ENCODE measurements around the gene PPFIA3. TPM values are rescaled to one million over a fixed set of nuclear protein-coding genes. Genes with fewer than 3 reads are reported as not detected.

PPFIA3 gene
- total and polyA plus RNA-seq, 2 of the 4 experiments (the other 2 are of a cell fraction) = 0.90 to 2.4 TPM

DNA sequence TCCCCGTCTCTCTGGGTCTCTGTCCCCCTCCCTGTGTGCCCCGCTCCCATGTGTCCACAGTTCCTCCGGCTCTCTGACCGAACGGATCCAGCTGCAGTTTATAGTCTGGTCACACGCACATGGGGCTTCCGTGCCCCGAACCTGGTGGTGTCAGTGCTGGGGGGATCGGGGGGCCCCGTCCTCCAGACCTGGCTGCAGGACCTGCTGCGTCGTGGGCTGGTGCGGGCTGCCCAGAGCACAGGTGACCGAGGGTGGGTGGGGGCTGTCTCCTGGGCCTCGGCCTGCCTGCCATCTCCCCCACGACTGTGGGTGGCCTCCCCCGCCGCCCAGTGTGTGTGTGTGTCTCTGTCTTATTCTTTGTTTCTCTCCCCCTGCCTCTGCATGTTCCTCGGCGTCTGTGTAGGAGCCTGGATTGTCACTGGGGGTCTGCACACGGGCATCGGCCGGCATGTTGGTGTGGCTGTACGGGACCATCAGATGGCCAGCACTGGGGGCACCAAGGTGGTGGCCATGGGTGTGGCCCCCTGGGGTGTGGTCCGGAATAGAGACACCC lies 48.6 kb downstream of the PPFIA3 start:
- no peak overlapping the region for H3K4ac ChIP-seq (ENCODE audit: low read depth, low read length)
- in situ Hi-C loops (cut with MboI; ENCODE audit: low sequenced_read_pairs) = no loop called here
- H3K4me3 ChIP-seq (ENCODE audit: insufficient read depth, low read depth, low read length) = no peak overlapping the region
- no peak overlapping the region for H2BK20ac ChIP-seq (ENCODE audit: low read depth, low read length)
- no TSS peak for BruUV-seq (replicated peaks)
- no peak overlapping the region for H2AK9ac ChIP-seq (replicated peaks; ENCODE audit: low read depth, low read length, poor library complexity)
- TF ChIP-seq CHD1 (IDR thresholded peaks at IDR 0.05; ENCODE audit: low read depth, low read length) (no peak), SMC3 (IDR thresholded peaks at IDR 0.05; ENCODE audit: low read depth, low read length) (no peak)
- no peak overlapping the region for H2AK5ac ChIP-seq (ENCODE audit: low read depth, low read length)
- no peaks in the 10 kb centered on the region for H3K9me3 ChIP-seq (ENCODE audit: control insufficient read depth, insufficient read depth, low read length)
- no peak overlapping the region for H2BK5ac ChIP-seq (ENCODE audit: low read depth, low read length, poor library complexity, severe bottlenecking)
- no peak overlapping the region for H3K4me2 ChIP-seq (ENCODE audit: low read depth, low read length)
- peaks cover 36% of the 10 kb centered on the region for H3K36me3 ChIP-seq (ENCODE audit: control insufficient read depth, insufficient read depth, low read length)
- intact Hi-C loops (cut with micrococcal nuclease) = no loop called here
- dilution Hi-C loops (cut with HindIII; ENCODE audit: low sequenced_read_pairs, unreplicated experiment) = no loop called here
- ATAC-seq (ENCODE audit: low read depth) = no peak
- no peak overlapping the region for H4K91ac ChIP-seq (ENCODE audit: insufficient read depth, low read depth, low read length)
- no peak overlapping the region for H3K18ac ChIP-seq (ENCODE audit: low read depth, low read length)
- H4K8ac ChIP-seq (ENCODE audit: low read depth in 2 of 2, low read length in 2 of 2) = no peak overlapping the region
- DNase-seq = no peak
- no peaks in the 10 kb centered on the region for H3K79me1 ChIP-seq (ENCODE audit: low read depth in 1 of 2, low read length in 2 of 2)
- 74% methylated on average over 5 of the region's 25 CpGs; no CpG with 5 or more reads in 1 of the 2 experiments for WGBS, 2 experiments (ENCODE audit: extremely low coverage in 2 of 2, insufficient read length in 1 of 2)
- ChIA-PET POLR2A (ENCODE audit: unreplicated experiment) (no interaction called here), CTCF (no interaction called here)
- H3K56ac ChIP-seq (ENCODE audit: extremely low read depth, insufficient read depth, low read length) = no peak overlapping the region
- no peaks in the 10 kb centered on the region for H3K27me3 ChIP-seq (ENCODE audit: control insufficient read depth, insufficient read depth, low read length)
- H3K4me1 ChIP-seq (ENCODE audit: control insufficient read depth, insufficient read depth, low read length) = no peaks in the 10 kb centered on the region
- no peak overlapping the region for H4K5ac ChIP-seq (ENCODE audit: low read depth, low read length)
- H3K9me1 ChIP-seq (ENCODE audit: insufficient read depth, low read length) = no peaks in the 10 kb centered on the region
- no peak overlapping the region for H3K14ac ChIP-seq (replicated peaks; ENCODE audit: low read depth, low read length)
- H3K27ac ChIP-seq (ENCODE audit: insufficient read depth, low read length) = no peak overlapping the region
- H4K20me1 ChIP-seq (ENCODE audit: insufficient read depth, low read length) = no peaks in the 10 kb centered on the region
- H3K23ac ChIP-seq (ENCODE audit: low read depth, low read length) = no peak overlapping the region
- H2AFZ ChIP-seq (replicated peaks; ENCODE audit: low read length, poor library complexity) = no peak overlapping the region
- H2BK15ac ChIP-seq (ENCODE audit: low read depth, low read length) = no peak overlapping the region
- no peak overlapping the region for H2BK120ac ChIP-seq (ENCODE audit: low read depth, low read length)
- H3K9ac ChIP-seq (ENCODE audit: low read depth, low read length) = no peak overlapping the region
